Activated naive CD8-positive, alpha-beta T cell treated with anti-CD3 and anti-CD28 coated beads, Interleukin-2, amount 10 ng/mL, durations not matched to agents 7 days and 5 days (primary cell): ENCODE data around the gene LAMA3. TPM values are rescaled to one million over a fixed set of nuclear protein-coding genes. Genes with fewer than 3 reads are reported as not detected.

Source experiments
- total RNA-seq, 2 experiments: library from RNA; stranded (reverse); gene quantifications; one replicate each; pipeline ENCODE4 v1.2.3, GENCODE V29; 2021

Gene LAMA3
- total RNA-seq, 2 experiments from 2014 or later: 0.14 to 0.19 TPM

Other genes starting within 250 kb of the LAMA3 start
- 10 to 100 TPM; 62.8 to 72.6 TPM for gene RIOK3, start 236.2 kb upstream of the LAMA3 start, total RNA-seq
- 10 to 100 TPM; 55.8 to 58.3 TPM for gene RMC1, start 185.9 kb upstream of the LAMA3 start, total RNA-seq
- 10 to 100 TPM; 54.5 to 55.3 TPM for gene NPC1, start 102.9 kb upstream of the LAMA3 start, total RNA-seq
- not detected for gene ANKRD29, start 26.5 kb upstream of the LAMA3 start, total RNA-seq